Brain microvascular endothelial cell (primary cell): Measurements from ENCODE around the gene OGT.
"Not testable (repeated sequence)": the region's sequence is repeated elsewhere in the genome, so short reads cannot be mapped to it uniquely, and the experiment has no call there.

Source experiments
- DNase-seq: peaks from one replicate; pipeline ENCODE4 v3.0.0-alpha.2; 2020
- H3K27ac ChIP-seq: fragments of 250-450 bp; sonication (Bioruptor Pico); 2 replicates; pipeline ENCODE4 v1.5.1; 2020; ENCODE audit warnings: mild to moderate bottlenecking, moderate library complexity
- H3K27me3 ChIP-seq: fragments of 250-450 bp; sonication (Bioruptor Pico); replicated peaks from 2 replicates; pipeline ENCODE4 v1.5.1; 2020; ENCODE audit warnings: mild to moderate bottlenecking
- H3K36me3 ChIP-seq: fragments of 250-450 bp; sonication (Bioruptor Pico); replicated peaks from 2 replicates; pipeline ENCODE4 v1.5.1; 2020; ENCODE audit warnings: mild to moderate bottlenecking
- H3K4me3 ChIP-seq: 2 replicates; pipeline ENCODE4 v1.5.1; 2011; ENCODE audit warnings: low read depth, mild to moderate bottlenecking, control low read depth, low read length, moderate library complexity
- in situ Hi-C: cut with HindIII; loops from 2 replicates; pipeline ENCODE4 v1.10.0; 2017; ENCODE audit warnings: low sequenced_read_pairs, low pct_ligation_motif_present
- TF ChIP-seq, protein P1 (sequence below): IDR thresholded peaks from 2 replicates; pipeline ENCODE4 v1.5.1; 2011; ENCODE audit warnings: low read depth, mild to moderate bottlenecking, moderate library complexity, low read length, control low read depth, inconsistent platforms; ENCODE audit errors: missing control alignments

OGT gene

DNA sequence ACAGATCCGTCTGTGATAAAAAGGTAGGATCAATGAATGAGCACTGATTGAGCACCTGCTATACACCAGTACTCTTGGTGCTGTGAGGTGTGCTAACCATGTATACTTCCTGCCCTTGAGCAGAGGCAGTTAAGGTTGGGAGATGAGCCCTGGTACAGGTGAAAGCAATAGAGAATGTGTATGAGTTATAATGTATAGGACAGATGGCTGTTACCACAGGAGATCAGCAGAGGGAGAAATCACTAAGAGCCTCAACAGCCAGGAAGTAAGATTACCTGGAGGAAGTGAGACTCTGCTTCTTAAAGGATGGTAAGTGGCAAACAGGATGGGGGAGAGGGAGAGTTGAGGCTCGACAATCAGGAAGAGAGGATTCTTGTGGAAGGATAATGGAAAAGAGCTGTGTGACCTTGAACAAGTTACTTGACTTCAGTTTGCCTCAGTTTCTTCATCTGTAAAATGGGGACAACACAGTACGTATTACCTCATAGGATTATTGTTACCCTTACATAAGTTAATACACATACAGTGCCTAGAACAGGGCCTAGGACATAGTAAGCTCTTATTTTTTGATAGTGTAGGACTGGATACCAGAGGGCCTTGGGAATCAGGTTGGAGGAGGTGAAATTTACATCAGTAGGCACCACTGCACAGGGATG is 76.3 kb downstream of the OGT start:
- peaks cover 16% of the 10 kb centered on the region for H3K36me3 ChIP-seq
- DNase-seq, result no peak

DNA sequence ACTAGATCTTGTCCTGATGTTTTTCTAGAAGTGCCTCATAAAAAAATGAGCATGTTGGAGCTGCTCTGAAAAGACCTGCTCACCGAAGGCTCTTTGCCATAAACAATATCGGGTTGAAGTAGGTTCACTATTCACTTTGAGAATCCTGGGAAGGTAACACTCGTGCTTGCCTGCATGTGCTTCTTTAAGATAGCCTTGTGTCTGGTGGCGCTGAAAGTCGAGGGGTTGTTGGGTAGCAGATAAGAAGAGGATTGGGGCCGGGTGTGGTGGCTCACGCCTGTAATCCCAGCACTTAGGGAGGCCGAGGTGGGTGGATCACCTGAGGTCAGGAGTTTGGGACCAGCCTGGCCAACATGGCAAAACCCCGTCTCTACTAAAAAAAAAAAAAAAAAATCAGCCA is 78.8 kb downstream of the OGT start:
- H3K4me3 ChIP-seq, in situ Hi-C loops, H3K27ac ChIP-seq, DNase-seq, H3K27me3 ChIP-seq: not testable (repeated sequence)
- H3K36me3 ChIP-seq, result peaks cover 13% of the 10 kb centered on the region

More for the DNA sequence above, 76.3 kb downstream of the OGT start:
- Histone ChIP-seq H3K27ac (no peak overlapping the region), H3K4me3 (no peak overlapping the region), H3K27me3 (no peaks in the 10 kb centered on the region)
- in situ Hi-C loops, result no loop called here
- TF ChIP-seq, protein P1, sequence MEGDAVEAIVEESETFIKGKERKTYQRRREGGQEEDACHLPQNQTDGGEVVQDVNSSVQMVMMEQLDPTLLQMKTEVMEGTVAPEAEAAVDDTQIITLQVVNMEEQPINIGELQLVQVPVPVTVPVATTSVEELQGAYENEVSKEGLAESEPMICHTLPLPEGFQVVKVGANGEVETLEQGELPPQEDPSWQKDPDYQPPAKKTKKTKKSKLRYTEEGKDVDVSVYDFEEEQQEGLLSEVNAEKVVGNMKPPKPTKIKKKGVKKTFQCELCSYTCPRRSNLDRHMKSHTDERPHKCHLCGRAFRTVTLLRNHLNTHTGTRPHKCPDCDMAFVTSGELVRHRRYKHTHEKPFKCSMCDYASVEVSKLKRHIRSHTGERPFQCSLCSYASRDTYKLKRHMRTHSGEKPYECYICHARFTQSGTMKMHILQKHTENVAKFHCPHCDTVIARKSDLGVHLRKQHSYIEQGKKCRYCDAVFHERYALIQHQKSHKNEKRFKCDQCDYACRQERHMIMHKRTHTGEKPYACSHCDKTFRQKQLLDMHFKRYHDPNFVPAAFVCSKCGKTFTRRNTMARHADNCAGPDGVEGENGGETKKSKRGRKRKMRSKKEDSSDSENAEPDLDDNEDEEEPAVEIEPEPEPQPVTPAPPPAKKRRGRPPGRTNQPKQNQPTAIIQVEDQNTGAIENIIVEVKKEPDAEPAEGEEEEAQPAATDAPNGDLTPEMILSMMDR, result no peak

DNA sequence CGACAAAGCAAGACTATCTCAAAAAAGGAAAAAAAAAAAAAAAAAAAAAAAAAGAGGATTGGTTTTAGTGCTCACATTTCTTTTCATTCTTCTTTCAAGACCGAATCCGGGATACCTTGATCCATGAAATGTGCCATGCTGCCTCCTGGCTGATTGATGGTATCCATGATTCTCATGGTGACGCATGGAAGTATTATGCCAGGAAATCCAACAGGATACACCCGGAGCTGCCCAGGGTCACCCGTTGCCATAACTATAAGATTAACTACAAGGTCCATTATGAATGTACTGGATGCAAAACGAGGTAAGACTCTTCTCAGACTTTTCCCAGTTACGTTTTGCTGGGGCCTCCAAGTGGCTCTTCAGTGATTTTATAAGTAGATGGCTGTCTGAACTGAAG is 79.4 kb downstream of the OGT start:
- no peaks in the 10 kb centered on the region for H3K27me3 ChIP-seq
- TF ChIP-seq, protein P1, result no peak
- no peak overlapping the region for H3K4me3 ChIP-seq
- peaks cover 13% of the 10 kb centered on the region for H3K36me3 ChIP-seq
- no peak for DNase-seq
- no peak overlapping the region for H3K27ac ChIP-seq
- in situ Hi-C loops, result no loop called here

DNA sequence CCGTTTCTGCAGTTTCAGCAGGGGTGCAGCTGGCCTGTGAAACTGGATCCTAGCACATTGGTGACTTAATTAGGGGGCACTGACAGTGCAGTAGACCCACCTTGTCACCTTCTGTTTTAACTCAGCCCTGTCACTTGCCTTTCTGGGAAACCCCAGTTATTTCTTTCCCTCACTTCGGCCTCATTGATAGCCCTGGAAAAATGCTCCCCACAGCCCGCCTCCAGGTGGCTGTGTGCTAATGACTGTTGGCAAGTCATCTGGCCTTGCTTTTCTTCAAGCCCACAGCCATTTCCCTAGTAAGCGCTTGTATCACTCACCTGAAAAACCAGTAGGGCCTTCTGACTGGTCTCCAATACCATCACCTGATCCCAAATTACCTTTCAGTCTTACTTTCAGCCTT is 82.2 kb downstream of the OGT start:
- no peak for DNase-seq

DNA sequence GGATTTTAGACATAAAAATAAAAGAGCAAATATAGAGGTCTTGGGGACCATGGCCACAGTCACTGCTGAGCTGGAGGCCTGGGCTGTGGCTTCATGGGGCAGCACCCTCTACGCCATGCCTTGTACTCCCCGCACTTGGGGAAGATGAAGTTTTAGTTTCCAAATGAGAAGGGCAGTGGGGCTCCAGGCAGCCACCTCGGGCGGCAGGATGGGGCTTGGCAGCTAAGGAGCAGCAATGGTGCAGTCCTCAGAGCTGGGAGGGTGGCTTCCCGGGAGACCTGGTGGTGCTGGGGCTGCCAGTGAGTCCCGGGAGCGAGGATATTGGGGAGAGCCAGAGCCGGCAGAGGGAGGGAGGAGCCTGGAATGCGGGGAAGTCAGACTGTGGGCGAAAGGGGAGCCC is 83.0 kb downstream of the OGT start:
- Histone ChIP-seq H3K4me3 (no peak overlapping the region), H3K27me3 (no peaks in the 10 kb centered on the region), H3K36me3 (peaks cover 3% of the 10 kb centered on the region), H3K27ac (no peak overlapping the region)
- no peak for DNase-seq
- TF ChIP-seq, protein P1, result no peak
- in situ Hi-C loops, result no loop called here

More for the DNA sequence above, 82.2 kb downstream of the OGT start:
- no peaks in the 10 kb centered on the region for H3K27me3 ChIP-seq
- in situ Hi-C loops, result no loop called here
- H3K4me3 ChIP-seq, result no peak overlapping the region
- H3K36me3 ChIP-seq, result peaks cover 6% of the 10 kb centered on the region
- TF ChIP-seq, protein P1, result no peak
- no peak overlapping the region for H3K27ac ChIP-seq

DNA sequence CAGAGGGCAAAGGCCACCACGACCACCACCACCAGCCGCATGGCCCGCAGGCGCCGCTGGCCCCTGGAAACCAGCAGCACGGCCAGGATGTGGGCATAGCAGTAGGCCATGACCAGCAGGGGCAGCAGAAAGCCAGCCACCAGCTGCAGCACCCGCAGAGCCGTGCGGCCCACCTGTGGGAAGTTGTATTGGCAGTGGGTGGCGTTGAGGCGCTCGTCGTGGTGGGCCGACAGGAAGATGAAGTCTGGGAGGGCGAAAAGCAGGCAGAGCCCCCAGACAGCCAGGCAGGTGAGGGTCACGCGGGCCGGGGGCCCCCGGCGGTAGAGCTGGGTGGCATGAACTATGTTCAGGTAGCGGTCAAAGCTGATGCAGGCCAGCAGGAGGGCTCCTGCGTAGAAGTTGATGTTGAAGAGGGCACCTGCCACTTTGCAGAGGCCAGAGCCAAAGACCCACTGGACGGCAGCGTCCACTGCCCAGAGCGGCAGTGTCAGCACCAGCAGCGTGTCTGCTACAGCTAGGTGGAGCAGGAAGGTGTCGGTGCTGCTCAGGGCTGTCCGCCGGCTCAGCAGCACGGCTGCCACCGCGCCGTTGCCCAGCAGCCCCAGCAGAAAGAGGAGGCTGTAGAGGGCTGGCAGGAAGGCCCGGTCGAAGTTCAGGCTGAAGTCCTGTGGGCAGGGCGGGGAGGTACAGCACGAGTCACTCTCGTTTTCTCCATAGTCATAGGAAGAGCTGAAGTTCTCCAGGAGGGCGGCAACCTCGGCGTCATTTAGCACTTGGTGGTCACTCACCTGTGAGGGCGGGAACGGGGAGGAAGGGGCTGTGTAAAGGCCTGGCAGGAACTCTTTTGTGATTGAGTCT is 84.0 kb downstream of the OGT start:
- no peaks in the 10 kb centered on the region for H3K36me3 ChIP-seq
- DNase-seq, result no peak
- no peak overlapping the region for H3K4me3 ChIP-seq
- H3K27ac ChIP-seq, result no peak overlapping the region
- H3K27me3 ChIP-seq, result no peaks in the 10 kb centered on the region
- TF ChIP-seq, protein P1, result no peak
- in situ Hi-C loops, result no loop called here
